ENCODE data around the gene CEBPE.

DNA sequence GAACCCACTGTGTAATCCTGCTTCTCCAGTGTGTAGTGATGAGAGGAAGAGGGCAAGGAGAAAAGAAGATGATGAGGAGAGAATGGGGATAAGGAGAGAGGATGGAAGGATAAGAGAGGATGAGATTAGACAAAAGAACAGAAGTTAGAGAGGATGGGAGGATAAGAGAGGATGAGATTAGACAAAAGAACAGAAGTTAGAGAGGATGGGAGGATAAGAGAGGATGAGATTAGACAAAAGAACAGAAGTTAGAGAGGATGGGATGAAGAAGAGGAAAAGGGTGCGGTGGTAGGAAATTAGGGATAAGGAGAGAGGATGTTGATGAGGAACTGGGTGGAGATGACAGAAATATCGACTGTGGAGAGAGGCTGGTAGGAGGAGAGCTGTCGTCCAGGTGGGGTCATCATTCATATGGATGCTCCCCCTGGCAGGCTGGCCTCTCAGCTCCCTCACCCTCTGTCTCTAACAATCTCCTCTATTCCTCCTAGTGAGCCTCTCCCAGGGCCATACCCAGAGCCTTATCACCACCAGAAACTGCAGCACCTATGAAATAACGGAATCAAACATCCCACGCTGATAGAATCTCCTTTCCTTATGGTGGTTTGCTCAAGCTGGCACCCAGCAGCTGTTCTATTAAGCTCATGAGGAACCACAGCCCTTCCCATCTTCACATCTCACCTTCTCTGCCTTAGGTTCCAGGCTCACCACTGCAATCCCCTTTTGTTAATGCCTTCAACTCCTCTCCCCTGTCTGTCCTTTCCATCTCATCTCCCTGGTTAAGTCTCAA lies 8.3 kb downstream of the CEBPE start:
- TF ChIP-seq, protein P1, sequence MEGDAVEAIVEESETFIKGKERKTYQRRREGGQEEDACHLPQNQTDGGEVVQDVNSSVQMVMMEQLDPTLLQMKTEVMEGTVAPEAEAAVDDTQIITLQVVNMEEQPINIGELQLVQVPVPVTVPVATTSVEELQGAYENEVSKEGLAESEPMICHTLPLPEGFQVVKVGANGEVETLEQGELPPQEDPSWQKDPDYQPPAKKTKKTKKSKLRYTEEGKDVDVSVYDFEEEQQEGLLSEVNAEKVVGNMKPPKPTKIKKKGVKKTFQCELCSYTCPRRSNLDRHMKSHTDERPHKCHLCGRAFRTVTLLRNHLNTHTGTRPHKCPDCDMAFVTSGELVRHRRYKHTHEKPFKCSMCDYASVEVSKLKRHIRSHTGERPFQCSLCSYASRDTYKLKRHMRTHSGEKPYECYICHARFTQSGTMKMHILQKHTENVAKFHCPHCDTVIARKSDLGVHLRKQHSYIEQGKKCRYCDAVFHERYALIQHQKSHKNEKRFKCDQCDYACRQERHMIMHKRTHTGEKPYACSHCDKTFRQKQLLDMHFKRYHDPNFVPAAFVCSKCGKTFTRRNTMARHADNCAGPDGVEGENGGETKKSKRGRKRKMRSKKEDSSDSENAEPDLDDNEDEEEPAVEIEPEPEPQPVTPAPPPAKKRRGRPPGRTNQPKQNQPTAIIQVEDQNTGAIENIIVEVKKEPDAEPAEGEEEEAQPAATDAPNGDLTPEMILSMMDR (IDR thresholded peaks at IDR 0.05; ENCODE audit: low read length), result no peak
- no peak for TF ChIP-seq EZH2 (IDR thresholded peaks at IDR 0.05; ENCODE audit: borderline replicate concordance, low read length)

Measured in OCI-LY1 (cell line).